IMR-90 (cell line): ENCODE results near the gene PAXIP1. TPM values are rescaled to one million over a fixed set of nuclear protein-coding genes. Genes with fewer than 3 reads are reported as not detected.
A peak's percentile ranks its signal among the peaks of the same experiment; 100 is the strongest.

Source experiments
- ATAC-seq: fragments of 200-7000 bp; cut with Tn5 transposase; 2 replicates; pipeline ENCODE4 v1.9.1; 2020; ENCODE audit warnings: low read depth, mild to moderate bottlenecking, moderate library complexity
- BruUV-seq: library from RNA; stranded (reverse); fragments of 400-500 nt; replicated peaks from 2 replicates; lab custom pipeline; 2021; lab: Mats Ljungman, UMichigan
- CTCF ChIA-PET: fragments of 300-600 bp; formaldehyde crosslinking; extraction: SDS; loops from one replicate; lab custom pipeline; 2021; ENCODE audit warnings: antibody characterized with exemption; lab: Yijun Ruan, JAX
- POLR2A ChIA-PET: fragments of 300-600 bp; sonication (Branson Sonifier 250); formaldehyde crosslinking; loops from one replicate; lab custom pipeline; 2022; ENCODE audit warnings: antibody characterized with exemption; ENCODE audit not compliant: unreplicated experiment; lab: Charles Lee
- DNase-seq: peaks from one replicate; pipeline ENCODE4 v3.0.0; 2013
- H2AFZ ChIP-seq: replicated peaks from 2 replicates; pipeline ENCODE3; 2013; ENCODE audit warnings: low read length, mild to moderate bottlenecking; ENCODE audit not compliant: poor library complexity
- H2AK5ac ChIP-seq: 2 replicates; pipeline ENCODE4 v1.6.1; 2013; ENCODE audit warnings: low read depth, low read length, inconsistent platforms
- H2AK9ac ChIP-seq: replicated peaks from 2 replicates; pipeline ENCODE3; 2013; ENCODE audit warnings: mild to moderate bottlenecking, low read depth, low read length, moderate library complexity; ENCODE audit not compliant: poor library complexity
- H2BK120ac ChIP-seq: 2 replicates; pipeline ENCODE4 v1.6.1; 2013; ENCODE audit warnings: low read depth, low read length, inconsistent platforms
- H2BK15ac ChIP-seq: 3 replicates; pipeline ENCODE4 v1.6.1; 2013; ENCODE audit warnings: low read depth, low read length, inconsistent platforms
- H2BK20ac ChIP-seq: 2 replicates; pipeline ENCODE4 v1.6.1; 2013; ENCODE audit warnings: low read depth, mild to moderate bottlenecking, inconsistent platforms, low read length, moderate library complexity
- H2BK5ac ChIP-seq: 2 replicates; pipeline ENCODE4 v1.6.1; 2013; ENCODE audit warnings: mild to moderate bottlenecking, low read depth, low read length, inconsistent platforms; ENCODE audit not compliant: poor library complexity, severe bottlenecking
- H3K14ac ChIP-seq: replicated peaks from 2 replicates; pipeline ENCODE4 v1.6.1; 2013; ENCODE audit warnings: low read depth, low read length, inconsistent platforms
- H3K18ac ChIP-seq: 2 replicates; pipeline ENCODE4 v1.6.1; 2013; ENCODE audit warnings: low read depth, low read length, control low read depth
- H3K23ac ChIP-seq: 2 replicates; pipeline ENCODE4 v1.6.1; 2013; ENCODE audit warnings: low read depth, low read length, inconsistent platforms
- H3K27ac ChIP-seq: 2 replicates; pipeline ENCODE4 v1.5.1; 2013; ENCODE audit warnings: mild to moderate bottlenecking, control low read depth, low read length; ENCODE audit not compliant: insufficient read depth
- H3K27me3 ChIP-seq: 2 replicates; pipeline ENCODE4 v1.6.1; 2013; ENCODE audit warnings: low read length; ENCODE audit not compliant: control insufficient read depth, insufficient read depth
- H3K36me3 ChIP-seq: 2 replicates; pipeline ENCODE4 v1.6.1; 2013; ENCODE audit warnings: low read length, mixed read lengths; ENCODE audit not compliant: control insufficient read depth, insufficient read depth
- H3K4ac ChIP-seq: 2 replicates; pipeline ENCODE4 v1.6.1; 2013; ENCODE audit warnings: low read depth, low read length, inconsistent platforms
- H3K4me1 ChIP-seq: 2 replicates; pipeline ENCODE4 v1.6.1; 2013; ENCODE audit warnings: low read length, mixed read lengths; ENCODE audit not compliant: control insufficient read depth, insufficient read depth
- H3K4me2 ChIP-seq: 2 replicates; pipeline ENCODE4 v1.6.1; 2013; ENCODE audit warnings: low read depth, mild to moderate bottlenecking, control low read depth, low read length, moderate library complexity
- H3K4me3 ChIP-seq: 2 replicates; pipeline ENCODE4 v1.5.1; 2013; ENCODE audit warnings: low read depth, mild to moderate bottlenecking, control low read depth, low read length, moderate library complexity; ENCODE audit not compliant: insufficient read depth
- H3K56ac ChIP-seq: 2 replicates; pipeline ENCODE4 v1.6.1; 2013; ENCODE audit warnings: low read length, inconsistent platforms; ENCODE audit not compliant: insufficient read depth; ENCODE audit errors: extremely low read depth
- H3K79me1 ChIP-seq, 2 experiments: 2 replicates each; pipeline ENCODE4 v1.6.1; 2013; ENCODE audit warnings: low read length in 2 of 2, inconsistent platforms in 1 of 2, low read depth in 1 of 2
- H3K9ac ChIP-seq: 2 replicates; pipeline ENCODE4 v1.6.1; 2013; ENCODE audit warnings: low read depth, low read length, control low read depth
- H3K9me1 ChIP-seq: 2 replicates; pipeline ENCODE4 v1.6.1; 2013; ENCODE audit warnings: low read length, inconsistent platforms; ENCODE audit not compliant: insufficient read depth
- H3K9me3 ChIP-seq: 2 replicates; pipeline ENCODE4 v1.6.1; 2013; ENCODE audit warnings: low read length; ENCODE audit not compliant: control insufficient read depth, insufficient read depth
- H4K20me1 ChIP-seq: 2 replicates; pipeline ENCODE4 v1.6.1; 2013; ENCODE audit warnings: low read length, inconsistent platforms; ENCODE audit not compliant: insufficient read depth
- H4K5ac ChIP-seq: 2 replicates; pipeline ENCODE4 v1.6.1; 2013; ENCODE audit warnings: mild to moderate bottlenecking, low read depth, low read length, control low read depth
- H4K8ac ChIP-seq, 2 experiments: 2 replicates each; pipeline ENCODE4 v1.6.1; 2013; ENCODE audit warnings: low read depth in 2 of 2, low read length in 2 of 2, control low read depth in 1 of 2, inconsistent platforms in 1 of 2
- H4K91ac ChIP-seq: 2 replicates; pipeline ENCODE4 v1.6.1; 2013; ENCODE audit warnings: low read depth, low read length, inconsistent platforms; ENCODE audit not compliant: insufficient read depth
- BHLHE40 ChIP-seq: fragments of 150-350 bp; IDR thresholded peaks from 2 replicates; pipeline ENCODE4 v1.6.1; 2016; ENCODE audit warnings: mild to moderate bottlenecking, low read depth, low read length
- CHD1 ChIP-seq: IDR thresholded peaks from 2 replicates; pipeline ENCODE4 v1.6.1; 2012; ENCODE audit warnings: low read depth, low read length, improper control_type of control experiment
- MAZ ChIP-seq: IDR thresholded peaks from 2 replicates; pipeline ENCODE4 v1.6.1; 2012; ENCODE audit warnings: low read depth, mild to moderate bottlenecking, low read length, improper control_type of control experiment, moderate library complexity, borderline replicate concordance
- WGBS, 2 experiments: methylation state at CpG; one replicate each; pipeline versions ENCODE4 v1.1.5 to v1.1.7; 2013; ENCODE audit warnings: missing lambda C conversion rate in 2 of 2; ENCODE audit not compliant: insufficient read length in 1 of 2; ENCODE audit errors: extremely low coverage in 2 of 2; 5-methylcytosine and 5-hydroxymethylcytosine counted together
- dilution Hi-C: fragments of 300-500 bp; cut with HindIII; formaldehyde crosslinking; loops from one replicate; pipeline ENCODE4 v1.14.3; 2018; ENCODE audit warnings: low sequenced_read_pairs; ENCODE audit not compliant: unreplicated experiment
- in situ Hi-C: fragments of 300-500 bp; cut with MboI; formaldehyde crosslinking; loops from 3 replicates; pipeline ENCODE4 v1.14.3; 2019; ENCODE audit warnings: low sequenced_read_pairs, inconsistent platforms, mixed read lengths
- intact Hi-C: fragments of 100-400 bp; cut with micrococcal nuclease; formaldehyde crosslinking; loops from 2 replicates; pipeline ENCODE4 v1.10.0; 2022
- polyA plus RNA-seq, 3 experiments: library from polyadenylated mRNA; depleted of rRNA; stranded (reverse); fragments of >200 nt; gene quantifications; 2 replicates each; pipeline ENCODE4 v1.2.3, GENCODE V29; 2012; ENCODE audit warnings: low replicate concordance in 1 of 3
- total RNA-seq: library from RNA; depleted of rRNA; stranded (reverse); fragments of >200 nt; gene quantifications from 2 replicates; pipeline ENCODE4 v1.2.3, GENCODE V29; 2012

PAXIP1 gene
- total and polyA plus RNA-seq, 2 of the 4 experiments (the other 2 are of a cell fraction) = 7.3 to 8.7 TPM

- Histone ChIP-seq H3K27ac (no peak overlapping the region), H2BK20ac (no peak overlapping the region), H3K79me1 (no peaks in the 10 kb centered on the region; a peak in 1 of 4 replicates), H3K27me3 (no peaks in the 10 kb centered on the region), H2BK15ac (no peak overlapping the region), H3K4ac (no peak overlapping the region), H3K9ac (no peak overlapping the region), H3K23ac (no peak overlapping the region), H2BK120ac (no peak overlapping the region), H4K91ac (no peak overlapping the region), H4K8ac (no peak overlapping the region), H3K4me2 (no peak overlapping the region), H3K9me1 (no peaks in the 10 kb centered on the region; the same call in 1 of the 2 replicates), H3K56ac (no peak overlapping the region), H3K14ac (no peak overlapping the region), H2BK5ac (no peak overlapping the region), H2AFZ (no peak overlapping the region), H3K9me3 (peaks cover 2% of the 10 kb centered on the region; the same call in 1 of the 2 replicates), H4K20me1 (no peaks in the 10 kb centered on the region), H2AK5ac (no peak overlapping the region), H3K4me1 (0 out of 2 replicates have a peak, but pooled peaks cover 2% of the 10 kb centered on the region), H3K36me3 (0 out of 2 replicates have a peak, but pooled peaks cover 1% of the 10 kb centered on the region), H3K18ac (no peak overlapping the region), H2AK9ac (no peak overlapping the region), H4K5ac (no peak overlapping the region), H3K4me3 (no peak overlapping the region)
- ChIA-PET CTCF (interaction anchor here (1.3 to 1.6 kb wide), 2 partner anchors 9 to 21 kb away, joined by 4 to 8 read pairs; no protein-coding TSS in a partner anchor), POLR2A (interaction anchor here (0.6 kb wide), 1 partner anchor 798 kb away, joined by 3 read pairs; no protein-coding TSS in a partner anchor)
- DNase-seq (peak; percentile 15), ATAC-seq (peak; percentile 35)
- TF ChIP-seq MAZ = no peak
- no peak for TF ChIP-seq CHD1
- TF ChIP-seq BHLHE40 = no peak
- no CpG with 5 or more reads among the region's 2 CpGs for WGBS, 2 experiments
- dilution Hi-C loops = no loop called here
- in situ Hi-C loops = no loop called here
- intact Hi-C loops = no loop called here
- BruUV-seq = no TSS peak
Observed at GRCh38 chr7:154931906-154932305, 71.0 kb downstream of the PAXIP1 start.
